Coronary artery (tissue), 2 donors: ENCODE measurements around the gene MSANTD3.

Experiments
- DNase-seq: peaks from one replicate; pipeline ENCODE4 v3.0.0-alpha.2; 2017; ENCODE audit warnings: low spot score
- H3K27ac ChIP-seq, 2 donors: fragments of 200-600 bp; sonication (generic); one replicate each; pipeline ENCODE4 v1.5.1; 2016 to 2019
- H3K4me3 ChIP-seq: fragments of 200-600 bp; sonication (generic); 2 replicates; pipeline ENCODE4 v1.5.1; 2016; ENCODE audit warnings: mild to moderate bottlenecking, moderate library complexity
- CTCF ChIP-seq: fragments of 200-600 bp; sonication (generic); IDR thresholded peaks from one replicate; pipeline ENCODE4 v1.5.1; 2019; ENCODE audit warnings: antibody characterized with exemption

Gene MSANTD3

DNA sequence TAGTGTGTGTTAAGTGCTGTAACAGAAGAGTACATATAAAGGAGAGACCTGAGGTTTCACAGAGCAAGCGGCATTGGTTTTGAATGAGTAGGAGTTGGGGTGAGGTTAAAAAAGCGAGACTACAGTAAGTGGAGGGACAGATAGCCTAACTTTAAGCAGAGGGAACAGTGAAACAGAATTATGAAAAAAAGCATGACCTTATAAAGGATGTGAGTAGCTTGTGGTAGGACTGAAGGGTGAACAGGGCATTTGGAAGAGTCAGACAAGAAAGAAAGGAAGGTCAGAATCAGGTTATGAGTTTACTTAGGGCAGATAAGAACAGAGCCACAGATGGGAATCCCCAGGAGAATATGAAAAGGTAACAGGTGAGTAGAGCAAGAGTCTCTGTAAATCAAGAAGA lies 22.5 kb downstream of the MSANTD3 start:
- no peak overlapping the region for H3K4me3 ChIP-seq
- DNase-seq: no peak
- TF ChIP-seq CTCF: no peak

GRCh38 chr9:100452894-100453293 lies 26.0 kb downstream of the MSANTD3 start:
- no peak overlapping the region for H3K4me3 ChIP-seq
- no peak overlapping the region for H3K27ac ChIP-seq
- DNase-seq: no peak
- no peak for TF ChIP-seq CTCF

More for the DNA sequence above, 22.5 kb downstream of the MSANTD3 start:
- H3K27ac ChIP-seq: no peak overlapping the region

- no peak for TF ChIP-seq CTCF
- no peak for DNase-seq
- Histone ChIP-seq H3K27ac (no peak overlapping the region), H3K4me3 (no peak overlapping the region)
Observed at GRCh38 chr9:100455470-100455869, 28.5 kb downstream of the MSANTD3 start.

- DNase-seq: no peak
- TF ChIP-seq CTCF: no peak
- no peak overlapping the region for H3K4me3 ChIP-seq
- H3K27ac ChIP-seq: no peak overlapping the region
Observed at GRCh38 chr9:100457517-100457916, 30.6 kb downstream of the MSANTD3 start.

GRCh38 chr9:100459963-100460362 lies 33.0 kb downstream of the MSANTD3 start:
- Histone ChIP-seq H3K27ac (no peak overlapping the region), H3K4me3 (no peak overlapping the region)
- DNase-seq: no peak
- TF ChIP-seq CTCF: no peak

- no peak for TF ChIP-seq CTCF
- H3K4me3 ChIP-seq: no peak overlapping the region
- DNase-seq: no peak
- no peak overlapping the region for H3K27ac ChIP-seq
Observed at GRCh38 chr9:100465274-100465673, 38.3 kb downstream of the MSANTD3 start.

DNA sequence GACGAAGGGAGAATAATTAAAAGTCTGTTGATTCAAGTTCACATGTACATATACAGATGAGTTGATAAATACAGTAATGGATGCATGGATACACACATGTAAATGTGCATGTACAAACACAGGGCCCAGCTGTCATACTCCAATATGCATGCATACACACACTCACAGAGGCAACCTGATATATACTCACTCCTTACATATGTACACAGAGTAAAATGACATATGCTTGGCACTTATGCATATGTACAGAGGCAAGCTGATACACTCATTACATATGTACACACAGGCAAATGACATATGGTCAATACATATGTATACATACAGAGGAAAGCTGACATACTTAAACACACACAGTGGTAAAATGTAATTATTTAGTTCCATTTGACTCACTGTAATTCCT lies 38.8 kb downstream of the MSANTD3 start:
- TF ChIP-seq CTCF: no peak
- no peak for DNase-seq
- Histone ChIP-seq H3K27ac (no peak overlapping the region), H3K4me3 (no peak overlapping the region)
